SW480 (cell line): ENCODE results near the gene S1PR3.
A peak's percentile ranks its signal among the peaks of the same experiment; 100 is the strongest.
"Not testable (repeated sequence)": the region's sequence is repeated elsewhere in the genome, so short reads cannot be mapped to it uniquely, and the experiment has no call there.

Experiments
- DNase-seq: peaks from one replicate; pipeline ENCODE4 v3.0.0-alpha.2; 2016; ENCODE audit warnings: low spot score

The S1PR3 gene

GRCh38 chr9:88991066-88992034 is at the start of gene S1PR3:
TSS of gene S1PR3 (plus strand) at chr9:88991468. CDS start at chr9:89001201, 9,733 bp downstream.
- DNase-seq = no peak

GRCh38 chr9:88941586-88941985 is 49.7 kb upstream of the S1PR3 start:
- DNase-seq = not testable (repeated sequence)

- peak; percentile 7 for DNase-seq
These were observed 48.9 kb upstream of the S1PR3 start for GRCh38 chr9:88942411-88942810.

- DNase-seq = no peak
These were observed 45.5 kb upstream of the S1PR3 start for GRCh38 chr9:88945636-88946333.

- DNase-seq = no peak
These were observed 43.4 kb upstream of the S1PR3 start for GRCh38 chr9:88947581-88948573.

- no peak for DNase-seq
These were observed 41.8 kb upstream of the S1PR3 start for GRCh38 chr9:88949425-88949824.

- DNase-seq = no peak
These were observed 41.3 kb upstream of the S1PR3 start for GRCh38 chr9:88949961-88950340.

- no peak for DNase-seq
These were observed 40.7 kb upstream of the S1PR3 start for GRCh38 chr9:88950341-88951154.

- no peak for DNase-seq
These were observed 40.1 kb upstream of the S1PR3 start for GRCh38 chr9:88951155-88951542.

GRCh38 chr9:88952086-88952615 is 39.1 kb upstream of the S1PR3 start:
- no peak for DNase-seq

GRCh38 chr9:88952976-88953375 is 38.3 kb upstream of the S1PR3 start:
- DNase-seq = no peak

GRCh38 chr9:88953381-88954029 is 37.8 kb upstream of the S1PR3 start:
- DNase-seq = peak; percentile 71

- peak; percentile 13 for DNase-seq
These were observed 37.2 kb upstream of the S1PR3 start for GRCh38 chr9:88954066-88954465.

- no peak for DNase-seq
These were observed 33.7 kb upstream of the S1PR3 start for GRCh38 chr9:88957526-88957925.

- DNase-seq = no peak
These were observed 31.4 kb upstream of the S1PR3 start for GRCh38 chr9:88959727-88960469.

- DNase-seq = no peak
These were observed 30.6 kb upstream of the S1PR3 start for GRCh38 chr9:88960632-88961031.

GRCh38 chr9:88965473-88965872 is 25.8 kb upstream of the S1PR3 start:
- DNase-seq = no peak

- no peak for DNase-seq
These were observed 24.2 kb upstream of the S1PR3 start for GRCh38 chr9:88966894-88967676.

GRCh38 chr9:88968799-88969198 is 22.5 kb upstream of the S1PR3 start:
- no peak for DNase-seq
